GM18502 (cell line): ENCODE data around the gene CLDN20.
"Not testable (repeated sequence)": the region's sequence is repeated elsewhere in the genome, so short reads cannot be mapped to it uniquely, and the experiment has no call there.

Experiments
- ATAC-seq: cut with Tn5 transposase; IDR thresholded peaks from one replicate; pipeline ENCODE4 v1.9.1; 2021; ENCODE audit warnings: mild to moderate bottlenecking; ENCODE audit not compliant: unreplicated experiment, poor library complexity

The CLDN20 gene, protein sequence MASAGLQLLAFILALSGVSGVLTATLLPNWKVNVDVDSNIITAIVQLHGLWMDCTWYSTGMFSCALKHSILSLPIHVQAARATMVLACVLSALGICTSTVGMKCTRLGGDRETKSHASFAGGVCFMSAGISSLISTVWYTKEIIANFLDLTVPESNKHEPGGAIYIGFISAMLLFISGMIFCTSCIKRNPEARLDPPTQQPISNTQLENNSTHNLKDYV

DNA sequence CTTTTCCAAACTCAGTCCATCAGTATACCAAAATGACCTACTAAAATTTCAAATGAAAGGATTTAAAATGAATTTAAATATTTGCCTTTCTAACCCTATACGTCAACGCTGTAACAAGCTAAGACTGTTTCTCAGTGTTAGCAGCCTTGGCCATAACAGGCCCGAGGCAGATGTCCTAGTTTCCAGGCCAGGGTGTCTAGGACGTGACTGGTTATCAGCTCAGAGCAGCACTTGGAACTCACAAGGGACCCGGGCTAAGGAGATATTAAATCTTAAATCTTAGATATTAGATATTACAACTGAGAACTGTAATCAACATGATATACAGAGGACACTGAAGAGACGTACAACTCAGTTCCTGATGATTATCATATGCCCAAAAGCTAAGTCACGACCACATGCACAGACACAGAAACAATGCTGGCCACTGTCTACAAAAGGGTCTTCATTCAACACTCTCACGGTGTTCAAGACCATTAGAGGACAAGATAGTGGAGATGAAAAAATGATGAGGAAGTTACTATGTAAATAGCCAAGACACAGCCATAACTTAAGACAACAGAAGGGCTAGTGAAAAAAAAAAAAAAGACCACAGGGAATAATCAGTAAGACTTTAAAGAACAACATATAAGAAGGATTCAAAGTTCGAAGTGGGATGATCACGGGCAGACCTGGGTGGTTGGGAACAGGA is at the start of gene CLDN20:
TSS of gene CLDN20 (plus strand) at position 641 of the 691 bp plus-strand sequence. CDS start 11,707 bp downstream, outside the sequence.
- no peak for ATAC-seq

DNA sequence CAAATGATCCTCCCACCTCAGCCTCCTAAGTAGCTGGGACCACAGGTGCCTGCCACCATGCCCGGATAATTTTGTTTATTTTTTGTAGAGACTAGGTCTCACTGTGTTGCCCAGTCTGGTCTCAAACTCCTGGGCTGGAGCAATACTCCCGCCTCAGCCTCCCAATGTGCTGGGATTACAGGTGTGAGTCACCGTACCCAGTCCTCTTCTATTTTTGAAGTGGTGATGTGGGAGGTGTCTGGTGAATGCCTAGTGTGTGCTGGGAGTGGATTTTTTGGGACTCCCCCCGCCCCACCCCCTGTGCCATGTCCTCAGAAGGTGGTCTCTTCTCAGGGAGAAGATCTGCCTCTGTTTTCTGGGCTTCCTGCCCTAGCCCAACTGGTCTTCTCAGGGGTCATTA is 47.9 kb upstream of the CLDN20 start:
- ATAC-seq, result no peak

DNA sequence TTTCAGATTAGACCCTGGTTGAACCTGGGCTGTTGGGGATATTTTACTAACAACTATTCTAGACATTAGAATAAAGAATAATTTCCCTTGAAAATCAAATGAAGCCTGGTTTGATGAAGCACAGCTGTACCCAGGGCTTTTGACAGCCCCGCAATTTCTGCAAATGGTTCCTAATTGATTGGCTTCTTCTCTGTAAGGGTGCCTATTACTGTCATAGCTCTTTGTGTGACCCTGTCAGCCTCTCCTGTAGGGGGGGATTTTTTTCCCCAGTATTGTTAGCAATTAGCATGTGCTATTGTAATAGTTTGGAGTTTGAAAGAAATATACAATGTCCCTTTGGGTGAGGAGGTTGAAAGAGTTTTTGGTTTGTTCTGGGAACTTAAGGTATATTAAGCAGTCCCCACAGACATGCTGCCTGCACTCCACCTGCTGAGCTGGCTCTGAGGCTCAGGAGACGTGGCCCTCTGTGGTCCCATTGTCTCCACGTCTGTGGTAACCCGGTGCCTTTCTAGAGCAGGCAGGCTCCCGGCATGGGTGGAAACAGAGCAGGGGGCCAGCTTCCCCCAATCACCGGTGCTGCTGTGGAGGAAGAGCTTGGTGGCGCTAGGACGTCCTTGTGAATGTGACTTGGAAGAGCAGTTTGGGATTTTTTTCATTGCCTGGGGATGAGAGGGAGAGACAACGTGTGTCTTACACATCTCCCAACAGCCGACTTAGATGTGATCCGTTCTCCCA is 47.3 kb upstream of the CLDN20 start:
- no peak for ATAC-seq

DNA sequence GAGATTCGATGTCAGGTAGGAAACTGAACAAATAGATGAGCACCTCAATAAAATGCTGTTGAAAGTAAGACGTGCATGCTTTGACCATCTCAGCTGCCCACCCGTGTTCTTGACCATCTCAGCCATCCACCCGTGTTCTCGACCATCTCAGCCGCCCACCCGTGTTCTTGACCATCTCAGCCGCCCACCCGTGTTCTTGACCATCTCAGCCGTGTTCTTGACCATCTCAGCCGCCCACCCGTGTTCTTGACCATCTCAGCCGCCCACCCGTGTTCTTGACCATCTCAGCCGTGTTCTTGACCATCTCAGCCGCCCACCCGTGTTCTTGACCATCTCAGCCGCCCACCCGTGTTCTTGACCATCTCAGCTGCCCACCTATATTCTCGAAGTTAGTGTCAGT is 45.1 kb upstream of the CLDN20 start:
- not testable (repeated sequence) for ATAC-seq

DNA sequence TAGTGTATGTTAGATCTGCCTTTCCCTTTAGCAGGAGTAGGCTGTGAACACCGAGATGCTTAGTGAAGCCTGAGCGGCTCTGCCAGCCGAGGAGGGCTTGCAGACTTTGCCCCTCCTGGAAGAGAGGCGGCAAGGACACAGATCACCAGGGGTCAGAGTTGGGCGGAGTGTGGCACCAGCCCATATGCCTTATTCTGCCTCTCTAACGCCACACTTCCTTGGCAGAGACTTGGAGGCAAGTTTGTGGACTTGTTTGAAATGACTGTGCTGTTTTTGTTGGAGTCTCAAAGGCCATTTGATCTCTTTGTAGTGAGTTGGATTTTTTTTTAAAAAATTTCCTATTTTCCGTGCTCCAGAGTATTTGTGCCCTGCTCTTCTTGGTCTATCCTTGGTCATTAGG is 44.5 kb upstream of the CLDN20 start:
- no peak for ATAC-seq

DNA sequence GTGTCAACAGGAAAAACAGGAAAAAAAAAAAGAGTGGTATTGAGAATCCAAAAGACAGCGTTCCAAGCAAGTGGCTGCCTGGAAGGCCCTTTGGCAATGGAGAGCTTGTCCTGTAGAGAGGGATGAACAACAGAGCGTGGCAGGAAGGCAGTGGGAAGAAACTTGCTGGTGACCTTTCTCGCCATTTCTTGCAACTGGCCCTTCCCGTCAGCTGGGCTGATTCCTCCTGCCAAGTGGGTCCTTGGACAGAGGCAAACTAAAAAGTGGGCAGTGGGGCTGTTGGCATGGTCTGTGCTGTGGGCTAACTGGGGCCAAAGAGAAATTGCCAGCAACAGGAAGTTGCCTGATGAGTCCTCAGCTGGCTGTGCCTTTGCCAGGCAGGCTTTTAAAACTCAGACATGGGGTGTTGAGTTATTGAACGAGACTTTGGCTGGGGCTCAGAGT is 43.9 kb upstream of the CLDN20 start:
- no peak for ATAC-seq

DNA sequence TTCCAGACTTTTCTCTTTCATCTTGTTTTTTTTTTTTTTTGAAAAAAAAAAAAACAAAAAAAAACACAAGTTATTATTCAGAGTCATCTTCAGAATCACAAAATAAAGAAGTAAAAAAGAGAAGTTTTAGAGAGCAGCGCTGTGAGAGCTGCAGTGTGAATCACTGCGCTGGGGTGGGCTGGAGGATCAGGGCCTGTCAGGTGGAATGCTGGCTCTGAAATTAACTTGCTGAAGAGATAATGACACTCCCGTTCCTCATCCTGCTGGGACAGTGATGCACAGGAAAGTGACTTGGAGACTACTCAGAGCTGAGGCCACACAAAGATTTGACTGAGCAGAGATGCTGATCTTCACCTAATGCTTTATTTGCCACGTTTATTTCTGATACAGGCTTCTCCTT is 42.7 kb upstream of the CLDN20 start:
- no peak for ATAC-seq

DNA sequence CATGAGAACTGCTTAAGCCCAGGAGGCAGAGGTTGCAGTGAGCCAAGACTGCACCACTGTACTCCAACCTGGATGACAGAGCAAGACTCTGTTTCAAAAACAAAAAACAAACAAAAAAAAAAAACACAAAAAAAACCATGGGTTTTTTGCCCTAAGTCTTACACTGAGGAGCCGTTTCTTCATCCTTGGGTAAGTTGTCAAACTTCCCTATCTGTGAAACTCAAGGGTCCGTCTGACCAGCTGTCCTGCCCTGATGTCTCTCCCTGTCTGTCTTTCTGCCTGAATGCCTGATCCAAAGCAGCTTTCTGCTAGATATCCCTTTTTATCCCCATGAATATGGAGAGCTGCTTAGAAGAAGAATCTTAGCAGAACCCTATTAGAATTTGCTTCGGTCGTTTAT is 41.3 kb upstream of the CLDN20 start:
- no peak for ATAC-seq

DNA sequence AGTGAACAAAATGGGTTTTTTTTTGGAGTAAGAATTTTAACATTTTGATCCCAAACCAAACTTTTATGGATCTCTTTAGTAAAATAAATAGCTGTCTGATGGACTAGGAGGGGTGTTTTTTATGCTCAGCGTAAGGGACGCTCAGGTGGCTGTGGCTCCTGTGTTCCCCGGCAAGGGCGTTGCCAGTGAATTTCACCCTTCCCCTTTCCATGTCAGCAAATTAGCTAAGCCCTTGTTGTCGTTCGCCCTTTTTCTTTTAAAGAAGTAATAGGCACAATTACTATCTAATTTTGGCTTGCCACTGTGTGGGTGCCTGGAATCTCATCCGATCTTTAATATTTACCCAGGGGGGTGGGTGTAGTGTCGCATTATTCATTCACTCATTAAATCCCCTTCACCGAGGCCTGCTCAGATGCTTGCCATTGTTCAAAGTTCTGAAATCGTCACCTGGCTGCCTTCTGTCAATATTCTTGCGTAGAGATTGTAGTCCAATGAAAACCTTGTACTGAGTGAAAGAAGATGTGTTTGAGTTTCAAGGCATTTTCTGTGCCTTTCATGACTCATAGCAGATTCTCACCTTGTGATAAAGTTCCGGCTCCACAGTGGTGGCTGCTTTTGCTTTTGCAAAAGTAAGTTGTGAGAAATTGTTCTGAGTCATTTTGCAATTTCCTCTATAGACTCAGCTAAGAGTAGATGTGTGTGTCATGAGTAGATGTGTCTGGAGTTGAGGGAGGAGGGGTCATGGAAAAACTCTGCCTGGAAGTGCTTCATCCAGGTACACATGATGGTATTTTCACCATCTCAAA is 40.0 kb upstream of the CLDN20 start:
- ATAC-seq, result peak; percentile 97

DNA sequence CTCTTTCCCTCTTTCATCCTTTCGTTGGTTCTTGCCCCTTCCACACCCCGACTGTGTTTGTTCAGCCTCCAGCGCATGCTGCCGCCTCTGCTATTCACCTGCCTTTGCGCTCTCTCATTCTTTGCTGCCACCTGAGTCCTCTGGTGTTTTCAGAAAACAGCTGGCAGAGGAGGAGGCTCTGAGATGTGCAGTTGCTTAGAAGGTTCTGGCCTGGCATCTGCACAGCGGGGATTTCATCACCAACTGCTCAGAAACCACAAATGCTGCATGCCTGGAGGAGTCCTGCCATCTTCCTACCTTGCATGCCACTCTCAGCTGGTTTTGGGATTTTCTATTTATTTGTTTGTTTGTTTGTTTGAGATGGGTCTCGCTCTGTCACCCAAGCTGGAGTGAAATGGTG is 39.2 kb upstream of the CLDN20 start:
- no peak for ATAC-seq

DNA sequence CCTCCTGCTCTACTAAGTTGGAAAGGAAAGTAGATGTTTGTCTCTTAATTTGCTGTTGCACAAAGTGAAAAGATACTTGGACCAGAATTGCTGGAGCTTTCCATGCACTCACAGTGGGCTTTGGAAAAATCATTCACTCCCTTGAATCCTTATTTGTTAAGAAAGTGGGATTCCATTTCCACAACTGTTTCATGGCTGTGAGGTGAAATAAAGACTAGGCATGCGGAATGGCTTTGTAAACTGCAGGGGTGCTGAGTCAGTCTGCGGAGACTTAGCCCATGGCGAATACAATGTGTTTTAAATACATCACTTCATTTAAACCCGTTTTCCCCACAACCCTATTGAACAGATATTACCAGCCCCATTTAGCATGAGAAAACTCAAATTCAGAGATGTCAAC is 36.8 kb upstream of the CLDN20 start:
- ATAC-seq, result no peak

DNA sequence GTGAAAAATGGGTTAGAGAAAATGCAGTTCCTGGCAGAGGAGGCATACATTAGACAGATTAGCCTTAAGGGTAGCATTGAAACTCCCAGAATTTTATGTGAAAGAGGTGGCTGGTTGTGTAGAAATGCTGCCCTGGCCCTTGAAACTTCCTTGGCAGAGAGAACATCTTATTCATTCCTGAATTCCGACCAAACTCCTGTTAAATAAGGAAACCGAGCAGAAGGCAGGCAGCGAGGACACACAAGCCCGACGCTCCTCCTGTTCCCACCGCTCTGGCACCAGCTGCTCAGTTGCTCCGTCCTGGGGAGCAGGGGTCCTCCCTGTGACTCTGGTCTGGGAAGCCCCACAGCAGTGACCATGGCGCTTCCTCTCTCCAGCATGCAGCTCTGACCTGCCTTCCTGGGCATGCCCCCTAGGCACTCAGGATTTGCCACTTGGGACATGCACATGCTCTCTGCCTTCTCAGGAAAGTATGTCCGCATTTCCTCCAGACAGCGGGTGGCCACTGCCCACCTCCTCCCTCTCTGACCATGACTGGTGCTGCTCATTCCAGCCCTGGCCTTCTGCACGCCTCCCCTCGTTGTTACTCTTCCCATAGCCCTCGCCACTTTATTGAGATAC is 35.2 kb upstream of the CLDN20 start:
- ATAC-seq, result no peak

DNA sequence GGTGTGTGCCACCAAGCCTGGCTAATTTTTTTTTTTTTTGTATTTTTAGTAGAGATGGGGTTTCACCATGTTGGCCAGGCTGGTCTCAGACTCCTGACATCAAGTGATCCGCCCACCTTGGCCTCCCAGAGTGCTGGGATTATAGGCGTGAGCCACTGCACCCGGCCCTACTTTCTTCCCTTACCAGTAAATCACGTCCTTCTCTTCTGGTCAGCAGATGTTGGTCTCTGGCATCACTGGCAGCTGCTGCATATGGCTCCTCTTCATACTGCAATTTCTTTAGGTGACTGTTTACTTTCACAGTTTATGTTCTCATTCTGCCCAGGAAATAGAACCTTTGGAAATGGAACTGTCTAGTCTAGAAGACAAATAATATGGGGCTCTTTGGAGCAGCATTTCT is 32.8 kb upstream of the CLDN20 start:
- not testable (repeated sequence) for ATAC-seq

DNA sequence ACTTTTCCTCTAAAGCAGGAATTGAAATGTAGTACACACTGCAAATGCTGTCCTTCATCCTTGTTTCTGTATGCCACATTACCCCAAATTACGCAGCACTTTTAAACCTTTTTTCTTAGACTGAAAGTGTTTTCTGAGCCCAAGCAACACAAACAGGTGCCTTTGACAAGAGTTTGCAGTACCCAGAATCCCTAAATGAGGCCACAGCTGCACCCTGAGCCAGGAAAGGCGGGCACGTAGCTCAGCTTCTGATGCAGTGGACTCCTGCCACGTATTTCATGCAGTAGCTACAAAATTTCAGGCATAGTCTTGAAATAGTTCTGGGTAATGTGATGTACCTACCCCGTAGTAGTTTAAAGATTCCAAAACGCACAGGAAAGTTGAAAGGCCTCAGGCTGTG is 31.0 kb upstream of the CLDN20 start:
- no peak for ATAC-seq

DNA sequence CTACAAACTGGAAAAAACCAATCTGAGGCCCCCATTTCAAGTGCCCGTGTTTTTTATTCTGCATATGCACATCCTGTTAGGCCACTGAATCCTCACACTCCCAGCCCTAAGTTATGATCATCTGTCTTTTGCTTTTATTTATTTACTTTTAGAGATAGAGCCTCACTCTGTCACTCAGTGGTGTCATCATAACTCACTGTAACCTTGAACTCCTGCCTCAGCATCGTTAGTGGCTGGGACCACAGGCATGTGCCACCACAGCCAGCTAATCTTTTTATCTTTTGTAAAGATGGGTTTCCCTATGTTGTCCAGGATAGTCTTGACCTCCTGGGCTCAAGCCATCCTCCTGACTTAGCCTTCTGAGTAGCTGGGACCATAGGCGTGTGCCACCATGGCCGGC is 29.6 kb upstream of the CLDN20 start:
- no peak for ATAC-seq

DNA sequence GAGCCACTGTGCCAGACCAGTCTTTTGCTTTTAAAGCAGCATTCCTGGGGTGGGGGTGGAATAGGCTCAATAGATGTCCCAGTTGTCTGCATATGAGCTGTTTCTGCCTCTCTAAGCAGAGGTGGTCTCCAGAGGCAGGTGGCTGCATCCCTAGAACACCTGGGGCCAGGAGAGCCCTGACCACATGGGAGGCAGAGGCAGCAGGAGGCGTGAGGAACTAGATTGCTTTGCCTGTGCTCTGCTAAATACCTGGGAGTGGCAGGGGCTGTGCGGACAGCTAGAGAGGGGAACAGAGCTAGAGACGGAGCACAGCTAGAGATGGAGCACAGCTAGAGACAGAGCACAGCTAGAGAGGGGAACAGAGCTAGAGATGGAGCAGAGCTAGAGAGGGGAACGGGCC is 29.1 kb upstream of the CLDN20 start:
- ATAC-seq, result no peak

DNA sequence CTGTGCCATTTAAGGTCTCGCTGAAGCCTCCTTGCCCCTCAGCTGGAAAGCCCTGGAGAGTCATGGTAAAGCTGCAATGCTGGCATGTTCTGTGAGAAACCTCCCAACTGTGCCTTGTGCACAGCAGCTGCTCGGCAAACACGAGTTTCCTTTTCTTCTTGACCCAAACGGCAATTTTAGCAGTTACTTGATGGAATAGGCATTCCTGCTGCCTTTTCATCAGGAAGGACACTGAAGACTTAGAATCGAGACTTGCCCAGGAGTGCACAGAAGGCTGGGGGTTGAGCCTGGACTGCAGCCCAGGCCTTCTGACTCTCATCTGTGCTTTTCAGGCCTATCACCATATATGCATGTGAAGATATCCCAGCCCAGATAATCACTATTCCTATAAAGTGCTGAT is 28.7 kb upstream of the CLDN20 start:
- ATAC-seq, result no peak

DNA sequence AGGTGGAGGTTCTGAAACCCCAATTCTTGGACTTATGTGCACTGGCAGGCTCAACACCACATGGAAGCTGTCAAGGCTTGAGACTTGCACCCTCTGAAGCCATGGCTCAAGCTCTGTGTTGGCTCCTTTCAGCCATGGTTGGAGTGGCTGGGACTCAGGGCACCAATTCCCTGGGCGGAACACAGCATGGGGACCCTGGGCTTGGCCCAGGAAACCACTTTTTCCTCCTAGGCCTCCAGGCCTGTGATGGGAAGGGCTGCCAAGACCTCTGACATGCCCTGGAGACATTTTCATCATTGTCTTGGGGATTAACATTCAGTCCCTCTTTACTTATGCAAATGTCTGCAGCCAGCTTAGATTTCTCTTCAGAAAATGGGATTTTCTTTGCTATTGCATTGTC is 26.2 kb upstream of the CLDN20 start:
- no peak for ATAC-seq

DNA sequence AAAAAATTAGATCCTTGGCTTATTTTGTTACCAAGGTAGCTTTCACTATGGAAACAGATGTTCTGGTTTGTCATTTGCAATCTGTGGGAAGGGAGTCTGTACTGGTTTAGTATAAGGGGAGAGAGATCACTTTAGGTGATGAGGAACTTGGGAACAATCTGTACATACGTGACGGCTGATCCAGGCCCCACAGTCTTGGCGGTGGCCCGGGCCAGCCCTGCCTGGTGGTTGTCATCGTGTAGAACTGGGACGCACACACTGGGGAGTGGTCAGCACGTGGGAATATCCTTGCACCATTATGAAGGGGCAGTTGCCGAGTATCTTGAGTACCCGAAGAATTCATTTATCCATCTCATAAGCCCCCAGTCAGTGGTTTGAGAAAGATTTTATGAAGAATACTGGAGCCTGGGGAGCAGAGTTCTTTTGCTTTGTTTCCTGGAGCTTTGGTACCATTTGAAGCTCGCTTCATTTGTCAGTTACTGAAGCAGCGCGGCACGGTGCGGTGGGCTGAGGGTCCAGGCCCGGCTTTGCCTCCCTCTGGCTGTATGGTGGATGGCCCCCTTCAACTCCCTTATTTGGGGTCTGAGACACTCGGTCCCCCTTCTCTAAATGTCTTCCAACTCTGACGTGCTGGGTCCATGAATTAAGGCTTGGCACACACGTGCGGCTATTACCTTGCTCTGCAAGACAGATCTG is 22.8 kb upstream of the CLDN20 start:
- no peak for ATAC-seq

DNA sequence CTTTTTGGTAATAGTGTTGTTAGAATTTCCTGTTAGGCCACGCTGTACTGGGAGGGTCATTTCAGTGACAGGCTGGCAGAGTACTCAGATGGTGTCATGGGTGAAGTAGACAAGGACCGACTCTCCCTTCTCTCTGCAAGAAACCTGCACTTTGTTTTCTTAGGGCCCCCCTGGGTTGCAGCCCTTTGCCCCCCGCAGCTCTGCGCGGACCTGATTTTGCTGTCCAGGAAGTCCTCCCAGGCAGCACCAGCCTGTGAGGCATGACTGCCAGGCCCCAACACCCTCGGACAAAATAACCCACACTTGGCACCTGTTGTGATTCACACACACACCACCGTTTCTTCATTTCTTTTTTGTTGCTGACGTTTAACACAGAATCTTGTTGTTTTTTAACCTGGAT is 21.8 kb upstream of the CLDN20 start:
- no peak for ATAC-seq
